ENCODE measurements around the gene FNDC5. TPM values are rescaled to one million over a fixed set of nuclear protein-coding genes. Genes with fewer than 3 reads are reported as not detected.

FNDC5 gene
- total and polyA plus RNA-seq, 2 of the 13 experiments (the other 11 are each of a cell fraction or from before 2014, with no cell fraction given) = 1.4 to 3.1 TPM

DNA sequence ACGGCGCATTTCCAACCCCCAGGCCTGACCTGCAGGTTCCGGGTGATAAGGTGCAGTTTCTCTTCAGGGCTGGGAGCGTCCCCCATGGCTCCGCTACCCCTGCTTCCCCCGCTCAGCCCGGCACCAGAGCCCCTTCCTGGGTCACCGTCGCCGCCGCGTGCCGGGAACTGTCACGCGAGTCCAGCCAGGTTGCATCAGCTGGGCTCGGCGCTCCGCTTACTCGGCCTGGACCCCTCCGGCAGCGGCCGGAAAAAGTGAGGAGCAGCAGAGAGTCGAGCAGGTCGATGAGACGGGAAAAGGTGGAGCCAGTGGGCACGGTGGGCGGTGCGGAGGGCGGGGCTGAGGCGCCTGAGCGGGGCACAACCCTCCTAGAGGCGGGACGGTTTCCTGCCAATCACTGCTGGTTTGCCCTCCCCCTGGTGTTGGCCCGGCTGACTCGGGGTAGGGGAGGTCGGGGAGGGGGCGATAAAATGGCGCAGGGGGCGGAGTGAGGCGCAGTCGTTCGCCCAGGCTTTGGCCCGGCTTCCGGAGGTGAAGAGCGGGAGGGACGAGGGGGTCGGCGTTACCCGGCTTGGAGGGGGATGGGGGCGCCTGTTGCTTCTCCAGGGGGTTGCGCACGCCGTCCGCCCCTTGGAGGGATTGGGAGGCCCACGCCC lies 53.4 kb downstream of the FNDC5 start, which contains the start of the genes S100PBP and YARS1 (continued):
- TF ChIP-seq ZNF800 (CRISPR knock-in tag; IDR thresholded peaks at IDR 0.05) (peak; percentile 68), ZNF605 (CRISPR knock-in tag; IDR thresholded peaks at IDR 0.05) (peak; percentile 94; the same call in 1 of the 2 replicates), REPIN1 (CRISPR knock-in tag; IDR thresholded peaks at IDR 0.05; ENCODE audit: borderline replicate concordance, low read depth) (peak; percentile 98), ZBTB3 (CRISPR knock-in tag; IDR thresholded peaks at IDR 0.05; ENCODE audit: borderline replicate concordance, low read depth) (peak; percentile 80; the same call in 1 of the 2 replicates), PBX3 (CRISPR knock-in tag; IDR thresholded peaks at IDR 0.05; ENCODE audit: borderline replicate concordance) (peak; percentile 73; the same call in 1 of the 2 replicates), CENPT (CRISPR knock-in tag; IDR thresholded peaks at IDR 0.05; ENCODE audit: low read depth) (no peak), ZNF512 (CRISPR knock-in tag; IDR thresholded peaks at IDR 0.05) (no peak), ZC3H4 (CRISPR knock-in tag; IDR thresholded peaks at IDR 0.05; ENCODE audit: borderline replicate concordance) (no peak), HOXA7 (CRISPR knock-in tag; IDR thresholded peaks at IDR 0.05) (no peak), ZFP37 (CRISPR knock-in tag; IDR thresholded peaks at IDR 0.05; ENCODE audit: borderline replicate concordance) (peak; percentile 64; the same call in 1 of the 2 replicates), EED (CRISPR knock-in tag; IDR thresholded peaks at IDR 0.05) (0 out of 2 replicates have a peak, but pooled peaks have one; percentile 49), MED13 (CRISPR knock-in tag; IDR thresholded peaks at IDR 0.05) (peak; percentile 34; the same call in 1 of the 2 replicates), HOXA3 (CRISPR knock-in tag; IDR thresholded peaks at IDR 0.05) (peak; percentile 87), ZUFSP (CRISPR knock-in tag; IDR thresholded peaks at IDR 0.05; ENCODE audit: borderline replicate concordance) (no peak), ZNF883 (CRISPR knock-in tag; IDR thresholded peaks at IDR 0.05; ENCODE audit: not compliant biosample characterization) (peak; percentile 85), SMAD1 (CRISPR knock-in tag; IDR thresholded peaks at IDR 0.05; ENCODE audit: borderline replicate concordance, low read depth) (no peak; the same call in 1 of the 2 replicates), ZFP1 (CRISPR knock-in tag; IDR thresholded peaks at IDR 0.05) (peak; percentile 33; the same call in 1 of the 2 replicates)
- TF ChIP-seq, protein P1, sequence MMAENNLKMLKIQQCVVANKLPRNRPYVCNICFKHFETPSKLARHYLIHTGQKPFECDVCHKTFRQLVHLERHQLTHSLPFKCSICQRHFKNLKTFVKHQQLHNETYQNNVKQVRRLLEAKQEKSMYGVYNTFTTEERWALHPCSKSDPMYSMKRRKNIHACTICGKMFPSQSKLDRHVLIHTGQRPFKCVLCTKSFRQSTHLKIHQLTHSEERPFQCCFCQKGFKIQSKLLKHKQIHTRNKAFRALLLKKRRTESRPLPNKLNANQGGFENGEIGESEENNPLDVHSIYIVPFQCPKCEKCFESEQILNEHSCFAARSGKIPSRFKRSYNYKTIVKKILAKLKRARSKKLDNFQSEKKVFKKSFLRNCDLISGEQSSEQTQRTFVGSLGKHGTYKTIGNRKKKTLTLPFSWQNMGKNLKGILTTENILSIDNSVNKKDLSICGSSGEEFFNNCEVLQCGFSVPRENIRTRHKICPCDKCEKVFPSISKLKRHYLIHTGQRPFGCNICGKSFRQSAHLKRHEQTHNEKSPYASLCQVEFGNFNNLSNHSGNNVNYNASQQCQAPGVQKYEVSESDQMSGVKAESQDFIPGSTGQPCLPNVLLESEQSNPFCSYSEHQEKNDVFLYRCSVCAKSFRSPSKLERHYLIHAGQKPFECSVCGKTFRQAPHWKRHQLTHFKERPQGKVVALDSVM (CRISPR knock-in tag; IDR thresholded peaks at IDR 0.05) = no peak
